Stimulated activated CD8-positive, alpha-beta memory T cell treated with anti-CD3 and anti-CD28 coated beads, Interleukin-7, amount 100 ng/mL, for 48 hours (primary cell): Measurements from ENCODE around the gene ENTPD1.
"Not testable (repeated sequence)": the region's sequence is repeated elsewhere in the genome, so short reads cannot be mapped to it uniquely, and the experiment has no call there.

Experiments
- DNase-seq, 2 donors: peaks; one replicate each; pipeline ENCODE4 v3.0.0-alpha.2; 2020; ENCODE audit warnings: low read depth in 1 of 2; ENCODE audit errors: extremely low read depth in 1 of 2

Gene ENTPD1

GRCh38 chr10:95758351-95759025 is 2.5 kb downstream of the ENTPD1 start:
- no peak for DNase-seq

- DNase-seq, result no peak
Observed at GRCh38 chr10:95759233-95759826, 3.4 kb downstream of the ENTPD1 start.

GRCh38 chr10:95761939-95762492 is 6.1 kb downstream of the ENTPD1 start:
- no peak for DNase-seq

- no peak for DNase-seq
Observed at GRCh38 chr10:95767884-95768556, 12.1 kb downstream of the ENTPD1 start.

GRCh38 chr10:95770084-95770720 is 14.2 kb downstream of the ENTPD1 start:
- DNase-seq, result no peak

- DNase-seq, result not testable (repeated sequence)
Observed at GRCh38 chr10:95773454-95773853, 17.5 kb downstream of the ENTPD1 start.

- DNase-seq, result not testable (repeated sequence)
Observed at GRCh38 chr10:95777638-95778037, 21.7 kb downstream of the ENTPD1 start.

GRCh38 chr10:95782318-95782717 is 26.4 kb downstream of the ENTPD1 start:
- DNase-seq, result no peak

GRCh38 chr10:95783741-95784140 is 27.8 kb downstream of the ENTPD1 start:
- DNase-seq, result no peak

- no peak for DNase-seq
Observed at GRCh38 chr10:95784279-95784913, 28.4 kb downstream of the ENTPD1 start.

GRCh38 chr10:95785317-95785716 is 29.4 kb downstream of the ENTPD1 start:
- DNase-seq, result no peak

GRCh38 chr10:95785942-95786669 is 30.1 kb downstream of the ENTPD1 start:
- DNase-seq, result no peak

GRCh38 chr10:95787447-95787846 is 31.5 kb downstream of the ENTPD1 start:
- no peak for DNase-seq

GRCh38 chr10:95788830-95789229 is 32.9 kb downstream of the ENTPD1 start:
- no peak for DNase-seq

- no peak for DNase-seq
Observed at GRCh38 chr10:95789902-95790301, 33.9 kb downstream of the ENTPD1 start.

- DNase-seq, result no peak
Observed at GRCh38 chr10:95790982-95791381, 35.0 kb downstream of the ENTPD1 start.

GRCh38 chr10:95791425-95791979 is 35.5 kb downstream of the ENTPD1 start:
- no peak for DNase-seq

GRCh38 chr10:95792211-95792780 is 36.3 kb downstream of the ENTPD1 start:
- no peak for DNase-seq

GRCh38 chr10:95792874-95793285 is 36.9 kb downstream of the ENTPD1 start:
- no peak for DNase-seq
